Breast epithelium (tissue), 3 donors: ENCODE data around the gene GRIN2B.

Experiments used
- CTCF ChIP-seq, 3 donors: fragments of 450-650 bp; IDR thresholded peaks; one replicate each; pipeline ENCODE4 v1.5.1; 2016 to 2017; ENCODE audit warnings: antibody characterized with exemption in 3 of 3, mild to moderate bottlenecking in 3 of 3, moderate library complexity in 3 of 3
- POLR2A ChIP-seq: fragments of 450-650 bp; IDR thresholded peaks from one replicate; pipeline ENCODE4 v1.6.1; 2016; ENCODE audit warnings: antibody characterized with exemption, mild to moderate bottlenecking, moderate library complexity
- POLR2AphosphoS5 ChIP-seq, 3 donors: sonication (generic); formaldehyde crosslinking; IDR thresholded peaks; one replicate each; pipeline ENCODE4 v1.6.1; 2017; ENCODE audit warnings: antibody characterized with exemption in 3 of 3

- TF ChIP-seq CTCF (IDR thresholded peaks at IDR 0.05) (no peak), POLR2A (no peak), POLR2AphosphoS5 (IDR thresholded peaks at IDR 0.05) (no peak)
Observed at GRCh38 chr12:13959131-13959723, 22.2 kb downstream of the GRIN2B start.
